GM12878 (cell line): Measurements from ENCODE around the gene LRRC56. TPM values are rescaled to one million over a fixed set of nuclear protein-coding genes. Genes with fewer than 3 reads are reported as not detected.

ENCODE experiments used
- ATAC-seq: fragments of 200-7000 bp; cut with Tn5 transposase; 3 replicates; pipeline ENCODE4 v1.9.1; 2020; ENCODE audit warnings: mild to moderate bottlenecking, moderate library complexity
- BruUV-seq: library from RNA; stranded (reverse); fragments of 400-500 nt; replicated peaks from 2 replicates; lab custom pipeline; 2021; lab: Mats Ljungman, UMichigan
- CTCF ChIA-PET: fragments of 300-600 bp; sonication (Branson Sonifier 250); formaldehyde crosslinking; extraction: SDS; loops from one replicate; lab custom pipeline; 2021; ENCODE audit warnings: inconsistent platforms; lab: Yijun Ruan, JAX
- POLR2A ChIA-PET: fragments of 350-600 bp; formaldehyde crosslinking; extraction: SDS; loops from one replicate; lab custom pipeline; 2021; ENCODE audit warnings: inconsistent platforms; lab: Charles Lee
- RAD21 ChIA-PET: fragments of 300-600 bp; sonication (Branson Sonifier 250); formaldehyde crosslinking; loops from one replicate; lab custom pipeline; 2023; ENCODE audit warnings: antibody characterized with exemption; ENCODE audit not compliant: unreplicated experiment; lab: Charles Lee
- SMC1A ChIA-PET: fragments of 300-600 bp; sonication (Branson Sonifier 250); formaldehyde crosslinking; loops from one replicate; lab custom pipeline; 2023; ENCODE audit not compliant: unreplicated experiment, uncharacterized antibody; lab: Charles Lee
- DNase-seq: peaks from one replicate; pipeline ENCODE4 v3.0.0-alpha.2; 2011; ENCODE audit warnings: low read depth, low spot score
- FAIRE-seq: peaks from 3 replicates; lab custom pipeline; 2011; peaks lifted over from hg19 to GRCh38; lab: Jason Lieb, UNC
- H2AFZ ChIP-seq: 2 replicates; pipeline ENCODE4 v1.6.0; 2011; ENCODE audit warnings: low read depth, low read length, control low read depth; ENCODE audit not compliant: control insufficient read depth
- H3K27ac ChIP-seq: 2 replicates; pipeline ENCODE4 v1.5.1; 2011; ENCODE audit warnings: control low read depth; ENCODE audit not compliant: control insufficient read depth, insufficient read depth
- H3K27me3 ChIP-seq, 2 experiments: replicated peaks in 1 of 2; 2 replicates each; pipeline versions ENCODE4 v1.6.0 to v1.6.1; 2011; ENCODE audit warnings: low read length in 1 of 2; ENCODE audit not compliant: control insufficient read depth in 2 of 2, insufficient read depth in 2 of 2
- H3K36me3 ChIP-seq, 2 experiments: 2 replicates each; pipeline ENCODE4 v1.5.1; 2011; ENCODE audit warnings: low read length in 1 of 2; ENCODE audit not compliant: control insufficient read depth in 2 of 2, insufficient read depth in 2 of 2
- H3K4me1 ChIP-seq: 2 replicates; pipeline ENCODE4 v1.6.1; 2011; ENCODE audit warnings: mild to moderate bottlenecking, low read length, moderate library complexity, mixed read lengths; ENCODE audit not compliant: control insufficient read depth, insufficient read depth
- H3K4me2 ChIP-seq: 2 replicates; pipeline ENCODE4 v1.6.0; 2011; ENCODE audit warnings: control low read depth; ENCODE audit not compliant: control insufficient read depth, insufficient read depth
- H3K4me3 ChIP-seq: fragments of 200-600 bp; sonication (generic); 2 replicates; pipeline ENCODE4 v1.5.1; 2016
- H3K79me2 ChIP-seq: 2 replicates; pipeline ENCODE4 v1.6.0; 2011; ENCODE audit warnings: low read length; ENCODE audit not compliant: control insufficient read depth, insufficient read depth
- H3K9ac ChIP-seq: 2 replicates; pipeline ENCODE4 v1.8.0; 2011; ENCODE audit warnings: low read length, control low read depth, mixed read lengths; ENCODE audit not compliant: control insufficient read depth, insufficient read depth
- H3K9me3 ChIP-seq: replicated peaks from 3 replicates; pipeline ENCODE4 v1.5.1; 2011; ENCODE audit warnings: mild to moderate bottlenecking, low read length; ENCODE audit not compliant: control insufficient read depth, insufficient read depth
- H4K20me1 ChIP-seq: 2 replicates; pipeline ENCODE4 v1.6.0; 2011; ENCODE audit not compliant: control insufficient read depth, insufficient read depth
- BHLHE40 ChIP-seq, 2 experiments: fragments of 450-650 bp in 1 of 2; IDR thresholded peaks; 2 replicates each; pipeline ENCODE4 v1.6.1; 2011 to 2017; ENCODE audit warnings: low read depth in 2 of 2, borderline replicate concordance in 1 of 2, improper control_type of control experiment in 1 of 2, low read length in 1 of 2, mild to moderate bottlenecking in 1 of 2
- CUX1 ChIP-seq: IDR thresholded peaks from 2 replicates; pipeline ENCODE4 v1.6.1; 2012; ENCODE audit warnings: improper control_type of control experiment, low read depth, low read length; ENCODE audit not compliant: insufficient replicate concordance
- JUNB ChIP-seq: IDR thresholded peaks from 2 replicates; pipeline ENCODE4 v1.6.1; 2016; ENCODE audit warnings: antibody characterized with exemption, mild to moderate bottlenecking
- KLF5 ChIP-seq: fragments of 450-650 bp; IDR thresholded peaks from 2 replicates; pipeline ENCODE4 v1.6.1; 2014; ENCODE audit warnings: mild to moderate bottlenecking; ENCODE audit not compliant: partially characterized antibody
- MLLT1 ChIP-seq: fragments of 450-650 bp; IDR thresholded peaks from 2 replicates; pipeline ENCODE4 v1.6.1; 2016; ENCODE audit warnings: mild to moderate bottlenecking
- POLR2AphosphoS5 ChIP-seq: IDR thresholded peaks from 2 replicates; pipeline ENCODE4 v1.6.1; 2011; ENCODE audit warnings: mild to moderate bottlenecking, low read length, inconsistent platforms
- POU2F2 ChIP-seq: IDR thresholded peaks from 3 replicates; pipeline ENCODE4 v1.6.1; 2011; ENCODE audit warnings: low read depth, mild to moderate bottlenecking, low read length, borderline replicate concordance
- SIX5 ChIP-seq: IDR thresholded peaks from 2 replicates; pipeline ENCODE4 v1.6.1; 2011; ENCODE audit warnings: mild to moderate bottlenecking, low read depth, low read length, moderate library complexity; ENCODE audit not compliant: severe bottlenecking
- SMC3 ChIP-seq: IDR thresholded peaks from 2 replicates; pipeline ENCODE4 v1.6.1; 2011; ENCODE audit warnings: low read length, improper control_type of control experiment, borderline replicate concordance
- WGBS: methylation state at CpG from one replicate; pipeline ENCODE4 v1.1.6; 2016; ENCODE audit warnings: low lambda C conversion rate; ENCODE audit not compliant: insufficient replicate concordance, insufficient coverage; ENCODE audit errors: missing lambda C conversion rate; 5-methylcytosine and 5-hydroxymethylcytosine counted together
- in situ Hi-C: fragments of 300-500 bp; cut with MboI; formaldehyde crosslinking; loops from 9 replicates; pipeline ENCODE4 v1.14.3; 2018; ENCODE audit warnings: mixed read lengths
- intact Hi-C: fragments of 100-400 bp; cut with micrococcal nuclease; formaldehyde crosslinking; loops from one replicate; pipeline ENCODE4 v1.14.2; 2022; ENCODE audit not compliant: unreplicated experiment
- polyA plus RNA-seq, 11 experiments: library from polyadenylated mRNA; depleted of rRNA in 4 of 11; unstranded in 6 of 11; stranded (reverse) in 5 of 11; fragments of >200 nt; fragmentation: Nextera tagmentation in 4 of 11; fragmentation: Illumina TruSeq in 1 of 11; extraction: Ambion mirVana in 4 of 11; extraction: Trizol in 1 of 11; gene quantifications; 1 replicate in 1 of 11; 2 replicates in 10 of 11; pipeline versions ENCODE4 v1.2.1 to v1.2.3, GENCODE V29; 2011 to 2016; ENCODE audit warnings: inconsistent platforms in 2 of 11, missing spikeins in 2 of 11, low read depth in 1 of 11
- total RNA-seq, 4 experiments: library from RNA; depleted of rRNA in 3 of 4; stranded (reverse); fragments of >200 nt in 3 of 4; fragmentation: Illumina TruSeq in 1 of 4; extraction: Trizol in 1 of 4; gene quantifications; 2 replicates each; pipeline versions ENCODE4 v1.2.1 to v1.2.3, GENCODE V29; 2013 to 2021
- TF ChIP-seq, protein P1 (sequence below): fragments of 450-650 bp; formaldehyde crosslinking; IDR thresholded peaks from 2 replicates; pipeline ENCODE4 v1.4.0; 2020; ENCODE audit warnings: mild to moderate bottlenecking, moderate library complexity

LRRC56 gene
- total and polyA plus RNA-seq, 10 of the 15 experiments (the other 5 are each of a cell fraction or from before 2014, with no cell fraction given): 0.02 to 1.9 (median 0.75) TPM; not detected in 1

GRCh38 chr11:550021-550745 lies 12.9 kb downstream of the LRRC56 start (continued):
- TF ChIP-seq SIX5: no peak
- TF ChIP-seq KLF5: no peak

DNA sequence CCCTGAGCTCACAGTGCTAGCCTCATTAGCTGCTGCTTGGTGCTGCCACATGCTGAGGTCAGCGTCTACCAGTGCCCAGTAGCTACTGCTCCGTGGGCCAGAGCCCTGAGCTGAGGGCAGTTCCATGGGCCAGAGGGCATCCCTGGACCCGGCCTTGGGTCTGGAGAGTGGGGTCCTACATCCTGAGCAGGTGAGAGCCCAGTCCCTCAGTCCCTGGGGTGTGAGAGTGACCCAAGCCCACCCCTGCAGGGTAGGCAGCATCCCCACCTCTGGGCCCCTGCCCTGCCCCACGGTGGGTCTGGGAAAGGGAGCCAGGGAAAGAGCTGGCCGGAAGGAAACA lies 13.4 kb downstream of the LRRC56 start:
- Histone ChIP-seq H3K4me3 (no peak overlapping the region), H3K27ac (no peak overlapping the region), H3K36me3 (no peaks in the 10 kb centered on the region), H3K4me1 (no peaks in the 10 kb centered on the region), H4K20me1 (no peaks in the 10 kb centered on the region), H3K27me3 (no peaks in the 10 kb centered on the region; a peak in 1 of 4 replicates), H2AFZ (no peak overlapping the region), H3K9me3 (no peaks in the 10 kb centered on the region), H3K79me2 (no peaks in the 10 kb centered on the region), H3K9ac (no peak overlapping the region), H3K4me2 (no peak overlapping the region)
- POLR2A ChIA-PET: no interaction called here
- WGBS: 71% methylated on average over 3 of the region's 5 CpGs
- in situ Hi-C loops (no loop called here), intact Hi-C loops (no loop called here)
- CTCF ChIA-PET: no interaction called here
- SMC1A ChIA-PET: no interaction called here
- DNase-seq: no peak
- RAD21 ChIA-PET: no interaction called here
- ATAC-seq: no peak
- BruUV-seq: no TSS peak
- FAIRE-seq: no peak
- TF ChIP-seq POU2F2: no peak
- no peak for TF ChIP-seq POLR2AphosphoS5
- TF ChIP-seq JUNB: no peak
- no peak for TF ChIP-seq BHLHE40 (IDR thresholded peaks at IDR 0.05; ENCODE audit: borderline replicate concordance in 1 of 2, low read depth in 2 of 2, low read length in 1 of 2)
- no peak for TF ChIP-seq CUX1
- TF ChIP-seq SMC3: no peak
- TF ChIP-seq, protein P1, sequence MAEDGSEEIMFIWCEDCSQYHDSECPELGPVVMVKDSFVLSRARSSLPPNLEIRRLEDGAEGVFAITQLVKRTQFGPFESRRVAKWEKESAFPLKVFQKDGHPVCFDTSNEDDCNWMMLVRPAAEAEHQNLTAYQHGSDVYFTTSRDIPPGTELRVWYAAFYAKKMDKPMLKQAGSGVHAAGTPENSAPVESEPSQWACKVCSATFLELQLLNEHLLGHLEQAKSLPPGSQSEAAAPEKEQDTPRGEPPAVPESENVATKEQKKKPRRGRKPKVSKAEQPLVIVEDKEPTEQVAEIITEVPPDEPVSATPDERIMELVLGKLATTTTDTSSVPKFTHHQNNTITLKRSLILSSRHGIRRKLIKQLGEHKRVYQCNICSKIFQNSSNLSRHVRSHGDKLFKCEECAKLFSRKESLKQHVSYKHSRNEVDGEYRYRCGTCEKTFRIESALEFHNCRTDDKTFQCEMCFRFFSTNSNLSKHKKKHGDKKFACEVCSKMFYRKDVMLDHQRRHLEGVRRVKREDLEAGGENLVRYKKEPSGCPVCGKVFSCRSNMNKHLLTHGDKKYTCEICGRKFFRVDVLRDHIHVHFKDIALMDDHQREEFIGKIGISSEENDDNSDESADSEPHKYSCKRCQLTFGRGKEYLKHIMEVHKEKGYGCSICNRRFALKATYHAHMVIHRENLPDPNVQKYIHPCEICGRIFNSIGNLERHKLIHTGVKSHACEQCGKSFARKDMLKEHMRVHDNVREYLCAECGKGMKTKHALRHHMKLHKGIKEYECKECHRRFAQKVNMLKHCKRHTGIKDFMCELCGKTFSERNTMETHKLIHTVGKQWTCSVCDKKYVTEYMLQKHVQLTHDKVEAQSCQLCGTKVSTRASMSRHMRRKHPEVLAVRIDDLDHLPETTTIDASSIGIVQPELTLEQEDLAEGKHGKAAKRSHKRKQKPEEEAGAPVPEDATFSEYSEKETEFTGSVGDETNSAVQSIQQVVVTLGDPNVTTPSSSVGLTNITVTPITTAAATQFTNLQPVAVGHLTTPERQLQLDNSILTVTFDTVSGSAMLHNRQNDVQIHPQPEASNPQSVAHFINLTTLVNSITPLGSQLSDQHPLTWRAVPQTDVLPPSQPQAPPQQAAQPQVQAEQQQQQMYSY (CRISPR knock-in tag): no peak
- no peak for TF ChIP-seq MLLT1
